GM18858 (cell line): ENCODE data around the gene PCBP3.
"Not testable (repeated sequence)": the region's sequence is repeated elsewhere in the genome, so short reads cannot be mapped to it uniquely, and the experiment has no call there.

Source experiments
- ATAC-seq: cut with Tn5 transposase; IDR thresholded peaks from one replicate; pipeline ENCODE4 v1.9.1; 2021; ENCODE audit not compliant: unreplicated experiment

PCBP3 gene

DNA sequence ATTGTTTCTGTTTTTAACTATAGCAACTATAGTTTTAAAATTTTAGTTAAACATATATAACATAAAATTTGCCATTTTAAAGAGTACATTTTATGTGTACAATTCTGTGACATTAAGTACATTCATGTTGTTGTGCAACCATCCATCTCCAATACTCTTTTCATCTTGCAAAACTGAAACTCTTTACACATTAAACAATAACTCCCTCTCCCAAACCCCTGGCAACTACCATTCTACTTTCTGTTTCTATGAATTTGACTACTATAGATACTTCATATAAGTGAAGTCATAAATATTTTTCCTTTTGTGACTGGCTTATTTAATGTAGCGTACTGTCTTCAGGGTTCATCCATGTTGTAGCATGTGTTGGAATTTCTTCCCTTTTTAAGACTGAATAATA is 25.9 kb downstream of the PCBP3 start:
- no peak for ATAC-seq

DNA sequence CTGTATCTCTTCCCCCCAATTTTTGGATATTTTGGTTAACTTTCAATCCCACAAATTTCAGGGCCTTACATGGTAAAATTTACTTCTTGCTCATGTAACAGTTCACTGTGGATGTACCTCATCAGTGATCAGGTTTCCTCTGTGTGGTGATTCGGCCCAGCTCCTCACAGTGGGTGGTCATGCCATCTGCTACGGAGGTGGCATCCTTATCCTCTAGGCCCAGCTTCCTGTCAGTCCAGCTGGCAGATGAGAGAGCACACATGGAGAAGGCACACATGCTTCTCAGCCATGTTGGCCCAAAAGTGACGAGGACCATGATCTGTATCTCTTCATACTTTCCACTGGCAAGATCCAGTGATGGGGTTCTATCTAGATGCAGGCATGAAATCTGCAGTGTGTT is 27.2 kb downstream of the PCBP3 start:
- ATAC-seq, result no peak

DNA sequence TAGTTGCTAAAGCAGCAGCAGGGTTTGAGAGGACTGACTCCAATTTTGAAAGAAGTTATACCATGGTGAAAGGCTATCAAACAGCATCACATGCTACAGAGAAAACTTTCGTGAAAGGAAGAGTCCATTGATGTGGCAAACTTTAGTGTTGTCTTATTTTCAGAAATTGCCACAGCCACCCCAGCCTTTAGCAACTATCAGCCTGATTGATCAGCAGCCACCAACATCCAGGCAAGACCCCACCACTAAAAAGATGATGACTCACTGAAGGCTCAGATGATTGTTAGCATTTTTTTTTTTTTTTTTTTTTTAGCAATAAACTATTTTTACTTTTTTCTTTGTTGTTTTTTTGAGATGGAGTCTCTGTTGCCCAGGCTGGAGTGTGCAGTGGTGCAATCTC is 35.3 kb downstream of the PCBP3 start:
- ATAC-seq, result not testable (repeated sequence)

DNA sequence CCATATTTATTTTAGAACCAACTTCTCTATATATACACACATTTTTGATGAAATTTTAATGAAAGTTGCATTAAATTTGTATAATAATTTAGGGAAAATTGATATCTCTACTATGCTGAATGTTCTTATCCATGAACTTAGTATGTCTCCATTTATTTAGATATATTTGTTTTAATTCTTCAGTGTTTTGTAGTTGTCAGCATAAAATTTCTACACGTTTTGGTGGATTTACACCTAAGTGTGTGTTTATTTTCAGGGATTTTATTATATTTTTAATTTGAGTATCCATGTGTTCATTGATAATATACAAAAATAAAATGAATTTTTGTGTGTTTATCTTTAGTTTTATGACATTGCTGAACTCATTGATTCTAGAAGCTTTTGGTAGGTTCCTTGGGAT is 36.7 kb downstream of the PCBP3 start:
- ATAC-seq, result no peak

DNA sequence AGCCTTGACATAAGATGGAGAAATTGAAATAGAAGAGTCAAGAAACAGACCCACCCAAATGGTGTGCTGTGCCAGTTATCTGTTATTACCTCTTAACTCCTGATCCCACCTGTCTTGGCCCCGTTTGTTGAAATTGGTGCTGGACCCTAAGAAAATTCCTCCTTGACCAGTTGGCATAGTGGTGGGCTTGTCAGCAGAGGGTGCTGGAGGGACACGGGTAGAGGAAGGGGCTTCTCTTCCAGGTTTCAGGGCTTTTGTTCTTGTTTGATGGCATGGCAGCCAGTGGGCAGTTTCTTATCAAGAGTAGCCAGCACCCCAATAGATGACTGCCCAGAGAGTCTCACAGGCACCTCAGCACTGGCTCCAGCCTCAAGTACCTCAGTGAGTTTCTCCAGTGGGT is 51.6 kb downstream of the PCBP3 start:
- no peak for ATAC-seq

DNA sequence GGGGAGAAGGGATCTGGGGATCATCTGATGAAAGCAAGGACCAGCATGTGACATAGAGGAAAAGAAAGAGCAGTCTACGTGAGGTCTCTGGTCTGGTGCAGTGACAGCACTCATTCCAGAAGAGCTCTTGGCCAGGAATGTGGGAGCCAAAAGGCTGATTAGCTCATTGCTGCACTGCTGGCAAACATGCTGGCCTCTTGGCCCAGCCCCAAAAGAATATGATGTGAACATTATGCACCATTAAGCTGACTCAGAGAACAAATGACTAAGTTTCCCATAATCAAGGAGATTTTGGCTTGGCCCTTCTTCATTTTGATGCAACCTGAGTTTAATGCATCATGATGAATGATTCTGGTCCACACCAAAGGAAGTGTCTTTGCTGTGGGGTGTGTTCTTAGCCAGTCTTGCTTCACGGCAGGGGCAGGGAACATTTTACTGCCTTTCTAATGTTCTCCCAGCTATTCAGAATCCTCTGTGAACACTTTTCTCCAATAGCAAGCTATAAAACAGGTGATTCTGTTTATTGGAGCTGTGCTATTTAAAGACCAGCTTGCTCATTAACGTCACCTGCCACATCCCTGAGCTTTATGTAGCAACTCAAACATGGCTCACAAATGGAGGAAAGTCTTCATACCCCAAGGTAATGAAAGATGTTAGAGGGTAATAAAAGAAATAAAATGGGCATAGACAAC is 55.1 kb downstream of the PCBP3 start:
- no peak for ATAC-seq

DNA sequence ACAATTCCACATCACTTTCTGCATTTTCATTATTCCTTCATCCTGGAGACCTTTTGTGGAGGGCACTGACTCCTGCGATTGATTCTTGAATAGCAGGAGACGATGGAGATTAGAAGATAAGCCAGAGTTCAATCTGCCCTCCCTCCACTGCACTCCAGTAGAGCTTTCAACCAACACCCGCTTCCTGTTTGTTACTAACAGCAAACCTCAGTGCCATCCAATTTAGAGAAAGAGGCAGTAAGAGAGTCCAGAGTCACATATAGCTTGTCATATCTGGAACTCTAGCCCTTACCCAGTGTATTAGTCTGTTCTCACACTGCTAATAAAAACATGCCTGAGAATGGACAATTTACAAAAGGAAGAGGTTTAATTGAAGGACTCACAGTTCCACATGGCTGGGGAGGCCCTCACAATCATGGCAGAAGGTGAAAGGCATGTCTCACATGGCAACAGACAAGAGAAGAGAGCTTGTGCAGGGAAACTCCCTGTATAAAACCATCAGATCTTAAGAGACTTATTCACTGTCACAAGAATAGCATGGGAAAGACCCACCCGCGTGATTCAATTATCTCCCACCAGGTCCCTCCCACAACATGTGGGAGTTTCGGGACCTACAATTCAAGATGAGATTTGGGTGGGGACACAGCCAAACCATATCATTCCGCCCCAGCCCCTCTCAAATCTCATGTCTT is 55.9 kb downstream of the PCBP3 start:
- no peak for ATAC-seq

DNA sequence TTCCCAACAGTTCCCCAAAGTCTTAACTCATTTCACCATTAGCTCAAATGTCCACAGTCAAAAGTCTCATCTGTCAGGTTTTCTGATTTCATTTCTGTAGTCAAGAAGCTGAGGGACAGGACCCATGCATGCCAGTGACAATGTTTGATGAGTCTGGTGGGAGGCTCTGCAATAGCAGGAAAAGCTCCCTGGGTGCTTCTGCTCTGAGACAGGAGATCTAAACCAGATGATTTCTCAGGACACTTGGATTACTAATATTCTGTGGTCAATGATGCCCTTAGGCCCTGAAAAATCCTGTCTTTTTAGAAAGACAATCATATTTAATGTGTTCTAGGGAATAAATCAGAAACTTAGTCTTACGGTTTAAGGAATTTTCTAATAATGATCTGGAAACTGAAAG is 56.4 kb downstream of the PCBP3 start:
- no peak for ATAC-seq

DNA sequence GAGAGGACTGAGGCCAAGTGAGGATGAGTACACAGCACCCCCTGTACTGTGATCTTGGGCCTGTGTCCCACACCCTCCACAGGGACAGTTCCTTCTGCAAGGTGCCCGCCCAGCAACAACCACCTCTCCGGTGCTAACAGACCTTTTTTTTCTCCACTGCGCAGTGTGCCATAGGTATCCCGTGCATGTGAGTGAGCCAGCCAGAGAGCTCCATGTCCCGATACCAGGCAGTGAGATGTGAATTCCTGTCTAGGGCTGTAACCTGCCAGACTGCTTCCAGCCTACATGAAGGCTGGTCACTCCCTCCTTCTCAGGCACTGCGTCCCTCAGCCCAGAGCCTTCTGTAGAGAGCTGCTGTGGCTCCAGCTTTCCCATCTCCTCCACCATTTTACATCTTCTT is 56.9 kb downstream of the PCBP3 start:
- no peak for ATAC-seq

DNA sequence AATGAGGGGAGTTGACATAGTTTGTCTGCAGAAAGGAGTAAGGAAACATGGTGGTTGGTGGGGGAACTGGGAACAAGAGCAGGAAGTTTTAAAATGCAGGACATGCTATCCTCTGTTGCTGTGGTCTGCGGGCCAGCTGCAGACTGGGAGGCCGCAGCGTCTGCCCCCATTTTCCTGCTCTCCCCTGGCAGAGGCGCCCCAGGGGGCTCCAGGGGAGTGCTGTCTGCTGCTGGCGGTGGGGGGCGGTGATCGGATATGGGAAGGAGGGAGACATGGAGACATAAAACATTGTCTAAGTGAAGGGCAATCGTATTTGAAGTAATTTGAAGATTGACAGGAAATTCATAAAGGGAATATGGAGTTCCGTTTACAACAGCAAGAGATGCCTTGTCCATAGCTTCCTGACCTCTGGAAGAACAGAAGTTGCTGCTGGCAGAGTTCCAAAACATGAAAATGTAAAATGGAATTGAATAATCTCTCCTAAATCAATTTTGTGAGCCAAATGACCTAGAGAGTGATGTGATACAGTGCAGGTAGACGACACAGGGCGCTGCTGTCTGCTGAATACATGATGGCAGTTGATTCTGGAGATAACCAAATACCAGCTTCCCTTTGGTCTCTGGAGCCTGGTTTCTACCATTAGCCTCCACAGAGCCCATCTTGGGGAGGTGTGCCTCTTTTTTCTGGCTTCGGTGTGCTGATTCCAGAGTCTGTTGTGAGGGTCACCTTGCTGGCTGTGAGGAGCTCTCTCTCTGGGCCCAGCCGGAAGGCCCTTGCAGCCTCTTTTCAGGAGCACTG is 61.0 kb downstream of the PCBP3 start:
- ATAC-seq, result no peak

DNA sequence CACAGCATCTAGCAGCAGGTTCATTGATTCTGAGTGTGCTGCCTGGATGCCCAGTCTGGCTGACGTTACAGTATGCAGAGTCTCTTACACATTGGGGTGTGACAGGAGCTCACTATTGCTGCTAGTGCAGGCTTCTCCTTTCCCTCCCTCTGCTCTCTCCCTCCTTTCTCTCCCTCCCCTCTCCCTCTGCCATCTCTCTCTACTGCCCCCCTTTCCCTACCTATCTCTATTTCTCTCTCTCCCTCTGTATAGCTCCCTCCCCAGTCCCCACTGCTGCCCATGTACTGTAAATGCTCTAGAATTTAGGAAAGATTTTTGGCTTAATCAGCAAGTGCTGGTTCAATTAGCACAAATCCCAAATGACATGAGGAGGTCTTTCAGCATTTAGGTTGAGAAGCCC is 62.8 kb downstream of the PCBP3 start:
- no peak for ATAC-seq

DNA sequence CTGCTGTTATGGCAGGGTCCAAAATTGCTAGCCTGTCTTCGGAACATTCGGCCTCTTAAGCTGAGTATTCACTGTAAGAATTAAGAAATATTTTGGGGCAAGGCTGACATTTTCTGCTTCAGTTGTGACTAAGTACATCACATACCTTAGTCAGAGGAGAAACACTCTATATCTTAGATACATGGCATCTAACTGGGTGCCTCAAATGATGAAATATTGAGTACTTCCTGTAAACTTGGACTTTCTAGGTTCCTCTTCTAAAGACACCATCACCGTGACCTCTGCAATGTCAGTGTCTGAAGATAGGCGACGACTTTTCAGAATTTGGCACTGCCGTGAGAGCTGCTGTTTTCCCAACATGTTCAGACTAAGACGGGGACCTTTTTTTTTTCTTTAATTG is 65.6 kb downstream of the PCBP3 start:
- no peak for ATAC-seq

DNA sequence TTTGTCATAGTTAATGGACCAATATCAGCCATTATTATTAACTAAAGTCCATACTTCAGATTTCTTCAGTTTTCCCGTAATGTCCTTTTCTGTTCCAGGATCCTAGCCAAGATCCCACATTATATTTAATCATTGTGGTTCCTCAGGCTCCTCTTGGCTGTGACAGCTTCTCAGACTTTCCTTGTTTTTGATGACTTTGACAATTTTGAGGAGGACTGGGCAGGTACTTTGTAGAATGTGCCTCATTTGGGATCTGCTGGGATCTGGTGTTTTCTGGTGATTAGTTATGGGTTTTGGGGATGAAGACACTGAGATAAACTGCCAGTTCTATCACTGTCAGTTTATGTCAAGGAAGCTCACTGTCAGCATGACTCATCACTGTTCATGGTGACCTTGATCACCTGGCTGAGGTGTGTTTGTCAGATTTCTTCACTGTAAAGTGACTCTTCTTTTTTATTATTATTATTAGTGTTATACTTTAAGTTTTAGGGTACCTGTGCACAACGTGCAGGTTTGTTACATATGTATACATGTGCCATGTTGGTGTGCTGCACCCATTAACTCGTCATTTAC is 66.3 kb downstream of the PCBP3 start:
- ATAC-seq, result no peak

DNA sequence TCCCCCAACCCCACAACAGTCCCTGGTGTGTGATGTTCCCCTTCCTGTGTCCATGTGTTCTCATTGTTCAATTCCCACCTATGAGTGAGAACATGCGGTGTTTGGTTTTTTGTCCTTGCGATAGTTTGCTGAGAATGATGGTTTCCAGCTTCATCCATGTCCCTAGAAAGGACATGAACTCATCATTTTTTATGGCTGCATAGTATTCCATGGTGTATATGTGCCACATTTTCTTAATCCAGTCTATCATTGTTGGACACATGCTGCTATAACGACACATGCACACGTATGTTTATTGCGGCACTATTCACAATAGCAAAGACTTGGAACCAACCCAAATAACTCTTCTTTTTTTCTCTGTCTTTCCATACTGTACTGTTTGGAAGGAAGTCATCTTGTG is 66.8 kb downstream of the PCBP3 start:
- not testable (repeated sequence) for ATAC-seq

DNA sequence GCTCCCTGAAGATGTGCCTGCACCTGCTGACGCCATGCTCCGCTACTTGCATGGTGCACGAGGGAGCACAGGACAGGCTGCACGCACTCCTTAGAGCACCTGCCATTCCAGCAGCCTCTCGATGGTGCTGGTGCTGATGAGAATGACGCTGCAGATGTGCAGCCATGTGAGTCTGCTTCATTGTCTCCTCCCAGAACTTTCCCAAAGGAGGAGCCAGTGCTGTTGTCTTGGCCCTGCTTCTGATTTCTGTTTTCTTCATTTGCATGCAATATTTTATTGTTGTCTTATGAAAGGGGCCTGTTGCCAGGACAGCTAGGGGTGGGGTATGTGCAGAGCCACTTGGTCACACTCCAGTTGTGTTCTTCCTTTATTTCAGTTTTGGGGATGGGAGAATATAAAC is 70.1 kb downstream of the PCBP3 start:
- ATAC-seq, result no peak

DNA sequence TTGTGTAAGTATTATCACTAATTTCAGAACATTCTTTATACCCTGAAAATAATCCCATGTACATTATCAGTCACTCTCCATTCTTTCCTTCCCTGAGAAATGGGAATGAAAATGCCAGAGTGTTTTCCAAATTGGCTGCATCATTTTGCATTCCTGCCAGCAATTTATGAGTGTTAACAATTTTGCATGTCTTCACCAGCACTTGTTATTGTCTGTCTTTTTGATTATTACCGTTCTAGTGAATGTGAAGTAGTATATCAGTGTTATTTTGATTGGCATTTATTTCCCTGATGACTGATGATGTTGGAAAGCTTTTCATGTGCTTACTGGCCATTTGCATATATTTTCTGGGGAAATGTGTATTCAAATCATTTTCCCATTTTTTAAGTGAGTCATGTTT is 71.9 kb downstream of the PCBP3 start:
- no peak for ATAC-seq

DNA sequence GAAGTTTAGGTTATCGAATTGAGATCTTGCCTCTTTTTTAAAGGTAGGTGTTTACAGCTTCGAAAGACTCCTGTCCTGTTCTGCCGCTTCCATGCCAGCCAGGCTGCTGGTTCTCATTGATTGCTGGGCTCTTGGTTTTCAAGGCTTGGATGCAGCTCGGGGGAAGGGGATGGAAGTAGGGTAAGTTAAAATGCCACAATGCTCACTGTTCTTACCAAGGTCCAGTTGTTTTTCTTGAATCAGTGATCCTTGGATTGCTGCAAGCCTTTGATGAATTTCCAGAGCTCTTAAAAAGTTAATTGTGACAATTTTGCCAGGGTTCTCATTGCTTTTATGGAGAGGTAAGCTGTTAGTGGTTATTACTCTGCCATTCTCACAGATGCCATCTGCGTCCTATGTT is 74.9 kb downstream of the PCBP3 start:
- ATAC-seq, result no peak

DNA sequence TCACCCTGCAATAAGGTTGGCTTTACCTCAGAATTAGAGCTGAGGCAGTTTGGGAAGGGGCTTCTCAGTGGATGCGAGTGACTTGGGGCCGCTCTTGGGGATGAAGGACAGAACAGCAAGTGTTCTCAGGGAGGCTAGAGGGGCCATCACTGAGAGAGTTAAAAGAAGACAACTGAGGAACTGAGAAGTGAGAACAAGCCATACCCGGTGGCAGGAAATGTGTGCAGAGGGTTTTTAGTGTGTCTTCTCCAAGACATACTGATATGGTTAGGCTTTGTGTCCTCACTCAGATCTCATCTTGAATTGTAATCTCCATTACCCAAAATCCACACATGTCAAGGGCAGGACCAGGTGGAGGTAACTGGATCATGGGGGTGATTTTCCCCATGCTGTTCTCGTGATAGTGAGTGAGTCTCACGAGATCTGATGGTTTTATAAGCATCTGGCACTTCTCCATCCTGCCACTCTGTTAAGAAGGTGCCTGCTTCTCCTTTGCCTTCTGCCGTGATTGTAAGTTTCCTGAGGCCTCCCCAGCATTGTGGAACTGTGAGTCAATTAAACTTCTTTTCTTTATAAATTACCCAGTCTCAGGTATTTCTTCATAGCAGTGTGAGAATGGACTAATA is 75.8 kb downstream of the PCBP3 start:
- ATAC-seq, result no peak

DNA sequence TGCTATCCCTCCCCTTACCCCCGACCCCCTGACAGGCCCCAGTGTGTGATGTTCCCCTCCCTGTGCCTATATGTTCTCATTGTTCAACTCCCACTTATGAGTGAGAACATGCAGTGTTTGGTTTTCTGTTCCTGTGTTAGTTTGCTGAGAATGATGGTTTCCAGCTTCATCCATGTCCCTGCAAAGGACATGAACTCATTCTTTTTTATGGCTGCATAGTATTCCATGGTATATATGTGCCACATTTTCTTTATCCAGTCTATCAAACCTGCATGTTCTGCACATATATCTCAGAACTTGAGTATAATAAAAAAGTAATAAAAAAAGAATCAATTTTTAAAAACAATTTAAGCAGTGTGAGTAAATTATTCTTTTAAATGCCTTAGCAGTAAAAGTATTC is 76.7 kb downstream of the PCBP3 start:
- ATAC-seq, result not testable (repeated sequence)

DNA sequence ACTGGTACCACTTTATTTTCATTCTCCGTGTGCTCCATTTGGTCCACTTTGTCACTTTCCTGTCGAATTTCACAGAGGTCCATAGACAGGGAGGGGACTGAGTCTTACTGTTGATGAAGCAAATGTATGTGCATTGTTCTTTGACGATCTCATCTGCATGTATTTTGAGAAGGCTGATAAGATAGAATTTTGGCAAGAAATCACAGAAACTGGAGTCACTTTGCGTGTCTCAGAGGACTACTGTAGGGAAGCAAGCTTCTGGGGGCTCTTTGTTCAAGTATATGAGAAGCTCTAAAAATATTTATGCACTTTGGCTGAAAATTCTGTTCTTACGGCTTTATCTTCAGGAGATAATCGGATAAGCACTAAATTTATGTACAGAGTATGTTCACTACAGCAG is 78.1 kb downstream of the PCBP3 start:
- ATAC-seq, result no peak
